Suprapubic skin (tissue), 4 donors: ENCODE measurements around the gene ATG14. TPM values are rescaled to one million over a fixed set of nuclear protein-coding genes. Genes with fewer than 3 reads are reported as not detected.

Experiments used
- DNase-seq, 2 donors: peaks; one replicate each; pipeline ENCODE4 v3.0.0-alpha.2; 2019; ENCODE audit warnings: low spot score in 2 of 2
- H3K27ac ChIP-seq: fragments of 200-600 bp; sonication (generic); one replicate; pipeline ENCODE4 v1.5.1; 2019
- H3K27me3 ChIP-seq: fragments of 200-600 bp; sonication (generic); one replicate; pipeline ENCODE4 v1.5.1; 2019
- H3K36me3 ChIP-seq: fragments of 200-600 bp; sonication (generic); one replicate; pipeline ENCODE4 v1.5.1; 2019
- H3K4me1 ChIP-seq: fragments of 200-600 bp; sonication (generic); one replicate; pipeline ENCODE4 v1.5.1; 2019
- H3K4me3 ChIP-seq: fragments of 200-600 bp; sonication (generic); one replicate; pipeline ENCODE4 v1.5.1; 2019; ENCODE audit warnings: mild to moderate bottlenecking
- H3K9me3 ChIP-seq: fragments of 200-600 bp; sonication (generic); one replicate; pipeline ENCODE4 v1.5.1; 2019
- CTCF ChIP-seq, 2 donors: fragments of 200-600 bp in 1 of 2; fragments of 450-650 bp in 1 of 2; sonication (generic) in 1 of 2; IDR thresholded peaks; one replicate each; pipeline ENCODE4 v1.5.1; 2016 to 2019; ENCODE audit warnings: antibody characterized with exemption in 2 of 2, mild to moderate bottlenecking in 1 of 2, moderate library complexity in 1 of 2
- EP300 ChIP-seq: sonication (generic); formaldehyde crosslinking; IDR thresholded peaks from one replicate; pipeline ENCODE4 v1.6.1; 2017; ENCODE audit warnings: antibody characterized with exemption
- POLR2A ChIP-seq, 2 donors: fragments of 450-650 bp; IDR thresholded peaks; one replicate each; pipeline ENCODE4 v1.6.1; 2017; ENCODE audit warnings: antibody characterized with exemption in 2 of 2, mild to moderate bottlenecking in 2 of 2, moderate library complexity in 2 of 2
- POLR2AphosphoS5 ChIP-seq, 3 donors: sonication (generic); formaldehyde crosslinking; IDR thresholded peaks; one replicate each; pipeline ENCODE4 v1.6.1; 2017; ENCODE audit warnings: antibody characterized with exemption in 3 of 3
- WGBS: methylation state at CpG from one replicate; pipeline ENCODE4 v1.1.5; 2018; 5-methylcytosine and 5-hydroxymethylcytosine counted together
- total RNA-seq, 4 donors: library from RNA; depleted of rRNA; stranded (reverse); fragments of >200 nt; gene quantifications; one replicate each; pipeline ENCODE4 v1.1.0, GENCODE V29; 2016

Gene ATG14
- total RNA-seq, 4 donors from 2014 or later = 8.5 to 27.6 (median 14.8) TPM

GRCh38 chr14:55449116-55449515 lies 37.5 kb upstream of the ATG14 start:
- Histone ChIP-seq H3K27ac (peak overlapping the region; percentile 56), H3K9me3 (no peaks in the 10 kb centered on the region), H3K36me3 (no peaks in the 10 kb centered on the region), H3K4me3 (no peak overlapping the region), H3K4me1 (peaks cover 57% of the 10 kb centered on the region), H3K27me3 (no peaks in the 10 kb centered on the region)
- WGBS = 77% methylated on average over 3 of the region's 3 CpGs
- no peak for TF ChIP-seq CTCF (IDR thresholded peaks at IDR 0.05)
- TF ChIP-seq POLR2A (IDR thresholded peaks at IDR 0.05) = no peak
- no peak for TF ChIP-seq EP300
- no peak for TF ChIP-seq POLR2AphosphoS5 (IDR thresholded peaks at IDR 0.05)
- no peak for DNase-seq

GRCh38 chr14:55448141-55448614 lies 36.5 kb upstream of the ATG14 start:
- H3K4me1 ChIP-seq = peaks cover 50% of the 10 kb centered on the region
- H3K27me3 ChIP-seq = no peaks in the 10 kb centered on the region
- no peaks in the 10 kb centered on the region for H3K36me3 ChIP-seq
- DNase-seq = no peak
- H3K4me3 ChIP-seq = no peak overlapping the region
- peak overlapping the region; percentile 56 for H3K27ac ChIP-seq
- no peaks in the 10 kb centered on the region for H3K9me3 ChIP-seq
- WGBS = 39% methylated on average over 3 of the region's 3 CpGs
- no peak for TF ChIP-seq POLR2A (IDR thresholded peaks at IDR 0.05)
- TF ChIP-seq POLR2AphosphoS5 (IDR thresholded peaks at IDR 0.05) = no peak
- TF ChIP-seq EP300 = no peak
- TF ChIP-seq CTCF (IDR thresholded peaks at IDR 0.05) = no peak

DNA sequence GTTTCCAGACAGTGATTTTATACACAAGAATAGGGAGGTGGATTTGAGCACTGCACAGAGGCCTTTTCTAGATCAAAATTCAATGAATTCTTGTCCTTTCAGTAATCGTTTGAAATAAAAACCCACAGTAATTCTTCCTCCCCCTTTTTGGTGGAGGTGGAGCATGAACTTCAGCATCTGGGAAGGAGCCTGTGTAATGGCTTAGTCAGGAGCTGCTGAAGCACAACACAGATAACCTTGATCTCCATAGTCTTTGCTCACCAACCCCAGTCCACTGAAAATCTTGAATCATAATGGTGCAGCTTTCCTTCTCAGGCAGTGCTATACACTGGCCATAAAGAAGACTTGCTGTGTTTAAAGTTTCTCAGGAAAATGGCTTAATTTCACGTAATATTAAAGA lies 35.2 kb upstream of the ATG14 start:
- no peaks in the 10 kb centered on the region for H3K36me3 ChIP-seq
- TF ChIP-seq EP300 (no peak), POLR2A (IDR thresholded peaks at IDR 0.05) (no peak), POLR2AphosphoS5 (IDR thresholded peaks at IDR 0.05) (no peak), CTCF (IDR thresholded peaks at IDR 0.05) (no peak)
- peaks cover 47% of the 10 kb centered on the region for H3K4me1 ChIP-seq
- no peaks in the 10 kb centered on the region for H3K27me3 ChIP-seq
- WGBS = 63% methylated on average over 2 of the region's 2 CpGs
- no peaks in the 10 kb centered on the region for H3K9me3 ChIP-seq
- DNase-seq = no peak
- no peak overlapping the region for H3K4me3 ChIP-seq
- H3K27ac ChIP-seq = no peak overlapping the region

GRCh38 chr14:55446127-55446736 lies 34.6 kb upstream of the ATG14 start:
- WGBS = 31% methylated on average over 5 of the region's 5 CpGs
- no peaks in the 10 kb centered on the region for H3K9me3 ChIP-seq
- TF ChIP-seq POLR2A (IDR thresholded peaks at IDR 0.05) (no peak), CTCF (IDR thresholded peaks at IDR 0.05) (peak; percentile 53 to 56), POLR2AphosphoS5 (IDR thresholded peaks at IDR 0.05) (no peak)
- DNase-seq = no peak
- H3K4me3 ChIP-seq = no peak overlapping the region
- peaks cover 41% of the 10 kb centered on the region for H3K4me1 ChIP-seq
- H3K27ac ChIP-seq = no peak overlapping the region
- no peaks in the 10 kb centered on the region for H3K36me3 ChIP-seq
- H3K27me3 ChIP-seq = no peaks in the 10 kb centered on the region

DNA sequence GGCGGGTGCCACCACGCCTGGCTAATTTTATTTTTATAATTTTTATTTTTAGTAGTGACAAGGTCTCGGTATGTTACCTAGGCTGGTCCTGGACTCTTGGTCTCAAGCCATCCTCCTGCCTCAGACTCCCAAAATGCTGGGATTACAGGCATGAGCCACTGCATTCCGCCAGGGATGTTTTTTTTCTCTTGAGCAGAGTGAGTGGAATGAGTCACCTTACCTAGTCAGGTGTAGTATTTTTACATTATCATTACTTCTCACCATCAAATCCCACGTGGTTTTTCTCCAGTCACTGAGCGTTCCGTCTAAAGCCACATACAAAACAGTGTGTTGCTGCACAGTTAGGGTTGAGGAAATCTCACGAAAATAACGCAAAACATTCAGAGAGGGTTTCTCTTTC lies 29.7 kb upstream of the ATG14 start:
- H3K36me3 ChIP-seq = no peaks in the 10 kb centered on the region
- WGBS = 88% methylated on average over 9 of the region's 9 CpGs
- H3K4me3 ChIP-seq = no peak overlapping the region
- H3K4me1 ChIP-seq = no peaks in the 10 kb centered on the region
- H3K27me3 ChIP-seq = peaks cover 6% of the 10 kb centered on the region
- H3K27ac ChIP-seq = no peak overlapping the region
- H3K9me3 ChIP-seq = no peaks in the 10 kb centered on the region
- TF ChIP-seq POLR2AphosphoS5 (IDR thresholded peaks at IDR 0.05) = no peak
- TF ChIP-seq EP300 = no peak
- no peak for TF ChIP-seq CTCF (IDR thresholded peaks at IDR 0.05)
- TF ChIP-seq POLR2A (IDR thresholded peaks at IDR 0.05) = no peak
- DNase-seq = no peak
